Stimulated activated CD8-positive, alpha-beta memory T cell treated with anti-CD3 and anti-CD28 coated beads, Interleukin-12 subunit alpha, Interleukin-12 subunit beta, amount 100 ng/mL, for 24 hours (primary cell): ENCODE measurements around the gene IFIH1.

Experiments
- DNase-seq: peaks from one replicate; pipeline ENCODE4 v3.0.0-alpha.2; 2020; ENCODE audit errors: extremely low read depth

Gene IFIH1

DNA sequence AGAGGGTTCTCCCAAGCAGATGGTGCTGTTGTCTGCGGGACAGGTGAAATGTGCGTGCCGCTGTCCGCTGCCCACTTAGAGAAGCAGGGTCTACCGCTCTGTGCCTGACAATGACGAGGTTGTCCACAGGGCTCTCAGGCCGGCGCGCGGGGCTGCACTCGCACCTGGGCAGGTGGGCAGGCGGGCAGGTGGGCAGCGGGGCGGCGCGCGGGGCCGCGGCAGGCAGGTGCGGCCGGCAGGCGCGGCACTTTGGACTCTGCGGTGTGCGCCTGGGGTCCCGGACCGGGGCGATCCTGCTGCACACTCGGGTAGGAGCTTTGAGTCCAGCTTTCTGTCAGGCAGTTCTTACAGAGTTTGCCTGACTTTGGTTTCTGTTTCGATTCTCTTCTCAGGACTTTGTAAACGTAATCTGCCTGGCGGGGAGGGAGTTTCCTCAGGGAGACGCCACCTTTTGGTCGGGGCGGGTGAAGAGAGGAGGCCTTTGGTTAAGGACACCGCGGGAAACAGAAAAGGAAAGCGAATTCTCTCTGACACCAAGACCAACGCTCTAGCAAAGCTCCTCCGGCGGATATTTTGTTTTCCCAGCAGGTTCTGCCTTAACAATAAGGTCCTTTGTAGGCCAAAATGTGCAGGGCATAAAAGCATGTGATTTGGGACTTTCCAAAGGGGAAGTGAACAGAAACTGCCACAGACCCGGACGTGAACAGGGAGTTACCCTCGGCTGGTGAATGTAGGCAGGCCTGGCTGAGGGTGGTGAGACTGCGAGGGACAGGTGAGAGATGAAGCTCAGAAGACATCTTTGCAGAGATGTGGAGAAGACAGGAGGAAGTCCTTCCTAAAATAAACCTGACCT lies at the start of gene IFIH1:
Gene IFIH1, minus strand, starts transcription at position 357 of the 853 bp plus-strand sequence. CDS start 377 bp downstream, outside the sequence.
- peak; percentile 28 for DNase-seq

DNA sequence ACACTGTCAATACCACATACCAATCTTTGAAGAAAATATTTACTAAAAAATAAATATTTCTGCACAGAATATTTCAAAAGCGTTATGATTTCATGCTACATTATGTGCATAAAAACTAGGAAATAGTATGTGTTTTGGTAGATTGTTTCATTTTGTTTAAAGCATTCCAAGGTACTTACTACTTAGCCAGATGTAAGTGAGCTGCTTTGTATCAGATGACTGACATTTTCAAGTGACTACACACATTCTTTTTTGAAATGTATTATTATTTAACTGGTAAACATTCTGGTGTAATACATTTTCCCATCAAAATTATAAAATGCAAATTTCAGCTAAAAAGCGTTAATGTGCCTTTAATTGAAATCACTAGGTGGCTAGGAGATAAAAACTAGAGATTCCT lies 46.9 kb upstream of the IFIH1 start:
- no peak for DNase-seq

DNA sequence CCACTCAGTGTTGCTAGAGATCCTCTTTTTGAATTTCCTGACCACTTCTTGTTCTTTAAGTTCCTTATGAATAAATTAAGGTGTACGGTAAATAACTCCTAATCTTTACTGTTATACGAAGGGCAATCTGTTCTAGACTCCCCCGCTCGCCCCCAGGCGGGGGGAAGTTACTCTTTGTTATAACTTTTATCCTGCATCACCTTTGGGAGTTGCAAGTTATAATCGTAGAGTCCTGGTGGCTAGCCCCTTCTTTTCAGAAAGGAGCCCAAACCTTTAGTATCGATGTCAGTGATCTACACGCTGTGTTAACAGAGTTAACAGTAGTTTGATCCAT lies 26.1 kb upstream of the IFIH1 start:
- DNase-seq = no peak

DNA sequence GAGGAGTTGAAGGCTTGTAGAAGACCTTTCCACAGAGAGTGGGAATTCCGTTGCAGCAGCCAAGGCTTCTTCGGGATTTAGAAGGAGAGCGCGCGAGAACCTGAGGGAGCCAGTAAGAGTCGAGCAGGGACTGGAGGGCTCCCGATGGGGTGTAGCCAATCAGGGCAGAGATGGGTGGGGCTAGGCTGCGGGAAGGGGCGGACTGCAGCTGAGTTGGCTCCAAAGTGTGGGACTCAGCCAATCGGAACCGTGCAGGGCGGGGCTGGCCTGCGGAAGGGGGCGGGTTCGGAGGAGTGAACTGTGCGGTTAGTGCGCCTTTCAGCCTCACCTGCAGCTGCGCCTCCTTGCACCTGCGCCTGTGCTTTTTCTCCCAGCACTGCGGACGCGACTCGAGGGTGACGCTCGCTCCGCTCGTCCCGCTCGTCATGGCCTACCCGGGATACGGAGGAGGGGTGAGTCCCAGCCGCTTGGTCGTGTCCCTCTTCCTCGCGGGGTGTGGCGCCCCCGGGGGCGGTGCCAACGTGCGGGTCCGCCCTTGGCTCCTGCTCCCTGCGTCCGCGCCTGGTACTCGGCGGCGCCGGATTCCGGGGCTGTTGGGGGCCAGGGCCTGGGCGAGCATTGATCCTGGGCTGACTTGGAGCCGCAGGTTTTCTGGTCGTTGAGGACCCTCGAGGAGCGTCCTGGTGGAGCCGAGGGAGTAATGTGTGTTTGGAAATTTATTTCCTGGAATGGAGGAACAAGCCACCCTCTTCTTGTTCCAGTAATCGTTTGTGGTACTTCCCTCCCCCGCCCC lies 25.5 kb upstream of the IFIH1 start, which contains the start of gene GCA:
Gene GCA, plus strand, starts transcription at position 309 of the 793 bp plus-strand sequence. Its CDS starts 117 bp downstream, at position 426.
- DNase-seq = peak; percentile 94

DNA sequence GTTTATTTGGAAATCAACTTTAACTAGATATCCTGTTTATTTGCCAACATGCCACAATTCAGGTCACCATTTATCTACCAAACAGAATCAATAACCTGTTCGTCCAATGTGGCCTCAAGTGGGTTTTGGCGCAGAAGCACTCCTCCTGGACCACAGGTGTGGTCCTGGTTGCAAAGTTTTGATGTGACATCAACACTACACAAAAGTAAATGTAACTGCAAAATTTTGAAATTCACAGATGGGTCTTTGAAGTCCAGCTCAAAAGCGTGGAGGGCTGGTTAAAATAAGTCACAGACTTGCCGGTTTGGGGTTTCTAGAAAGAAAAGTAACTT lies 25.0 kb upstream of the IFIH1 start:
- no peak for DNase-seq

DNA sequence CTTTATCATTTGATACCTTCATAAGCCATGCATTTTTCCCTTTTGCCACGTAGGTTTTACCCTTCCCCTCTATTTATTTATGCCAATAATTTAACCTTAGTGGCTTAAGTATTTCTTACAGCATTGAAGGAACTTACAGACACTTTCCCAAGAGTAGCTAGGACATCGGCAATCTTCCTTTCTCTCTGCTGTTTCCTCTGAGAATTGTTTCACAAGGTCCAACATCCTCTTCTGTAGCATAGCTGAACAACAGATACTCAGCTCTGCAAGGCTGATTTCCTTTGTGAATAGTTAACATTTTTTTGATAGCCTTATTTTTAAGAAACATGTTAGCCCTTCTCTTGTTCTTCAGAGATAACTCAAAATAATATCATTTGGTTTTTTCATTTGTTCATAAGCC lies 24.4 kb upstream of the IFIH1 start:
- DNase-seq = no peak

DNA sequence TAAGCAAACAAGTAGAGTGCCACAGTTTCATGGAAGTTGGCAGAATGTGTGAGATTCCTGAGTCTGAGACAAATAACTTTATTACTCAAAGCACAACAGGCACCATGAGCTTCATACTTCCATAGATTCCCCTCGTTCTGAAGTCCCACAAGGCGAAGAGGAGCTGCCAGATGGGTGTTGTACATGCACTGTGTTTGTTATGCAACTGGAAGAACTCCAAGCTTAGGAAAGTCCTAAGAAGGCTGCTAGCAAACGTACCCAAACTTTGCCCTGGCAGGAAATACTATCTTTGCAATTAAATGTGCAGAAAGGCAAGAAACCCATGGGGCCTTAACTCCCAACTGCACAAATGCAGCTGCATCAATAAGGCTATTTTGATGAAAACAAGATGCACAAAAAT lies 23.8 kb upstream of the IFIH1 start:
- DNase-seq = no peak

DNA sequence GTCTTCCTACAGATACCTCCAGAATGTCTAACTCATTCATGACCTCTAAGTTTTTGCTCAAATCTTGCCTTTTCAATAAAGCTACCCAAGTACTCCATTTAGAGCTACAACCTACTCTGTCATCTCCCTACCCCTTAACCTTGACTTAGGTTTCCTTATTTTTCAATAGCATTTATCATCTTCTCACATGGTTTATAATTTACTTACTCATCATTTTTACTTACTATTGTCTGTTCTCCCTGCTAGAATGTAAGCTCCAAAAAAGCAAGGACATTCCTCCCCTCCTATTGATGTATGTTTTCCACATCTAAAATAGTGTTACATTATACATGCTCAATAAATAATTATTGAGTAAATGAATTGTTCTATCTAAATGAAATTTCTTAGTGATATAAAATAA lies 22.3 kb upstream of the IFIH1 start:
- no peak for DNase-seq

DNA sequence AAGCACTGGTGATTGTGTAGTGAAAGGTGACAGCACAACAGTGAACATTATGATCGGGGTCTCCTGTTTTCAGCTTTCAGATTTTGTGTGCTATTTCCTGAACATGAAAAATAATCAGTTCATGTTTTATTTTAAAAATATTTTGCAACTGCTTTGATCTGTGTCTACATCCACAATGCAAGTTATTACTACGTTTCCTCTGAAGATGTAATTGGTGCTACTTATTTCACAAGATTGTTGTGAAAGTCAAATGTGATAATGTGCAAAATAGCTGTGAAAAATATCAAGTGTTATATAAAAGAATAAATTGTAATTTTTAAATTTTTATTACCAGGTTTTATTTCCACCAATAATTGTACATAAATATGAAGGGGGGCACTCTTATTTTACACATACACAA lies 19.4 kb upstream of the IFIH1 start:
- no peak for DNase-seq

DNA sequence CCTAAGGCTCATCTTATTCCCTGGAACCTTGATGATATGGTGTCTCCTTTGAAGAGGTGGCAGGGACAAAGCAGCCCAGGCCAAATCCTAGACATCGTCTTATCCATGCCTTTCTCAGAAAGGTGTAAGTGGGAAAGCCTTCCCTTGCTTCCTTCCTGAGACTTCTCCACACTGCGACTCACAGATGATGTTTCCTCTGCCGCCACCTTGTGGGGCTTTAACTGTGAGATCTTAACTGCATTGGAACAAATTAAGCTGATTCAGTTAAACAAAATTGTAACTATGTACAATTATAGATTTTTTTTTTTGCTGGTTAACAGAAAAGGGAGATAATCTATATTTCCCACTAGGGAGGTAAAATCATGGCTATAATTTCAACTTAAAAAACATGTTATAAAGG lies 15.5 kb upstream of the IFIH1 start:
- no peak for DNase-seq

DNA sequence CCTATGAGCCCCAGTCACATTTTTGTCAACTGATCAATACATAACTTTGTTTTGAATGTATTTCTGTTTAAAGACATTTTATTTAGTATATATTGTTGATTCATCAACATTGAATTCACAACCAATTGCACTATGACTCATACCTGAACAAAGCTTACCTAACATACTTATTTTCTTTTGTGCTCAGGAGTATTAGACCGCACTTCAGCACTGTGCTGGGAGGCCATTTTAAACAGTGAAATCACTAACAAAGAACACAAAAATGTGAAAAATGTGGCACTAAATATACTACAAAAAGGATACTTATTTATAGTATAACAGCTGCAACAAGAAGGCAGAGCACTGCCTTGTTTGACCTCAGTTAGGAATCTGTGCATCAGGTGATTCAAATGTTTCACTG lies 12.4 kb upstream of the IFIH1 start:
- no peak for DNase-seq

DNA sequence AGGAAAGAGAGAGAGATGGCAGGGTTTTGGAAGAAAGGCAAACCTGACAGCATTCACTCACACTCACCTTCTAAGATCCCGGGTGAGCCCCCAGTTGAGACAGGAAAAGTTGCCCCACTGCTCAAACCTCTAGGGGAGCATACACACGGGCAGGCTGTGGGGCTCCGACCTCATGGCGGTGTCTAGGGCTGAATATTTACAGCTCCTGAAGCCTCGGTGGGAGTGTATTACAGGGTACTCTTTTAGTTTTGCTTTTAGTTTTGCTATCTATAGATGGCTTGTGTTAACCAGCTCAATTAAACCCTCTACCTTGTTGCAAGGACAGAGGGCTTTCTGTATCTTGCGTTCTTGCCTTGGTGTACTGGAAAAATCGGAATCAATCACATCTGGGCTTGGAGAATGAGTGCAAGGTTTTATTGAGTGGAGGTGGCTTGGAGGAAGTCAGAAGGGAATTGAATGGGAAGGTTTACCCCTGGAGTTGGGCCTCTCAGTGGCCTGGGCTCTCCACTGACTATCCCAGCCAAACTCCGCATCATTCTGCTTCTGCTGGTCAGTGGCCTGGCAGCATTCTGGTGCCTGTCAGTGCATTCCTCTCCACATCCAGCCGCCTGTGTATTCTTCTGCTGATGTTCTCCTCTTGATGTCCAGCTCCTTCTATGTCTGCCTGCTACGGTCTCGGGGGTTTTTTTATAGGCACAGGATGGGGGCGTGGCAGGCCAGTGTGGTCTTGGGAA lies 10.1 kb upstream of the IFIH1 start:
- no peak for DNase-seq

DNA sequence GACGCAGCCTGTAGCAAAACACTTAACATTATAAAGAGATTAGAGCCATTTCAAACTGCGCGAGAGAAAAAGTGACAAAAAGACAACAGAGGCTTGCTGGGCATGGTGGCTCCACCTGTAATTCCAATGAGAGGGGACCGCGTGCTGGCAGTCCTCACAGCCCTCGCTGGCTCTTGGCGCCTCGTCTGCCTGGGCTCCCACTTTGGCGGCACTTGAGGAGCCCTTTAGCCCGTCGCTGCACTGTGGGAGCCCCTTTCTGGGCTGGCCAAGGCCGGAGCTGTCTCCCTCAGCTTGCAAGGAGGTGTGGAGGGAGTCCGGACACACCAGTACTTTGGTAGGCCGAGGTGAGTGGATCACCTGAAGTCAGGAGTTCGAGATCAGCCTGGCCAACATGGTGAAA lies 9.3 kb upstream of the IFIH1 start:
- no peak for DNase-seq

DNA sequence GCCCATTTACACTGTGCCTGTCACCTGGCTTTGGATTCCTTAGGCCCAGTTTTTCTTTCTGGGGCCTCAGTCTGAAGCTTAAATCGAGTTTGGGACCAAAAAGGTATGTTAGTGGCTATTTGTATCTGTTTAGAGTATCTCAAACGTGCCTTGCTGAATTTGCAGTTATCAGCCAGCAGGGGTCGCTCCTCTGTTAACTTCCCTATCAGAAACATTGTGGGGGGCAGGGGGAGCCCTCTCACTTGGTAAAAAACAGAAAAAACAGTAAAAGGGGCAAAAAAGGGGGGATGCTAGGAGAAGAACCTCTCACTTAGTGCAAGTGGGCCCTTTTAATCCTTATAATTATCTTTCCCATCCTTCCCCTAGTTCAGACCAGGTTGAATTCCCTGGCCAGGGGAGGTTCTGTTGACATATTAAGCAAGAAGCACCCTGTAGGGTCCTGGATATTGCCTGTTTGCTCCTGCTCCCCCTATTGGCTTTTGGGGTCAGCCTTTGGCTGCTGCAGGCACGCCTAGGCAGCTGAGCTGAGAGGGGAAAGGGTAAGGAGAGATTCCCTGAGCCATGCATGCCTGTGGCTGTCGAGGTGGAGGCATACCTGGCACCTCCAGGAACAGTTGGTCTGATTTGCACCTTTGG lies 8.8 kb upstream of the IFIH1 start:
- DNase-seq = no peak

DNA sequence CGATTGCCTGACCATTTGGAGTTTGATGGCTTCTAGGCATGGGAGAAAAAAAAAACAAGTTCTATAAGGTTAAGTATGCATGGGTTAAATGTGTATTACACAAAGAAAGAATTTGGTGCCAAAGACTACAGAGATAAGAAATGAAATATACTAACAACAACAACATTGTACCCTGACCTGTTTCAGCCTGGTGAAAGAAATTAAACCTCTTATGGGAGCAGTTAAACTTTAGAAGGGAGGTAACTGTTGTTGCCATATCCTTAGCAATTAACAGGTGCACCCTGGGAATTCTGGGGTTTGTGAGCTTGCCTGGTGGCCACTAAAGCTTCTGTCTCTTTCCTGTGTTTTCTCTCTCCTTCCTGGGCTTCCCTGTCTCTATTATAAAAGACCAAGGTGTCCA lies 6.5 kb upstream of the IFIH1 start:
- no peak for DNase-seq

DNA sequence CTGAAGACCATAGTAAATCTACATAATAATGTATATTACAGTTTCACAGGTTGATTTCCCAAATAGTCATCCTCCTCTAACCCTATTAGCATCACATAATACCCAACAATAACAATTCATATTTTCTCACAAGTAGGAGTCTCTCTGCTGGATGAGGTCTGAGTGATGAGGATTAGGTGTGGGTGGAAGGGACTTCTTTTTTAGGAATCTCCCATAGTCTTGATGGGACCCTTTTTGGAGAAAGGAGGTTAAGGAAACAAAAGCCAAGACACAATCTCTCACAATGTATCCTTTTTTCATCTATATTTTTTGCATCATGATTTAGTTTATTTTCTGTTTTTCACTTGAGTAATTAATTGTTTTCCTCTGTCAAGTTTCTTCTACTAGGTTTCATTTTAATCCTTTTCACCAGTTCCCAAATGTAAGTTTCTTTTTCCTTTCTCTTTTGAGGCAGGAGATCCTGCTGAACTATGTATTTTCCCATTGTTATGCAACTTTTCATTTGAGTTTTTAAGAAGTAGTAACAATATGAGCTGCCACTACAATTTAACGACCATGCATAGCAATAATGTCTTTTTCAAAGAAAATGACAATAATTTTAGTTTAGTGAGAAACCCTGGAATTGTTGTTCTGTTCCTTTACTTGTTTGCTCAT lies 2.5 kb upstream of the IFIH1 start:
- DNase-seq = no peak

DNA sequence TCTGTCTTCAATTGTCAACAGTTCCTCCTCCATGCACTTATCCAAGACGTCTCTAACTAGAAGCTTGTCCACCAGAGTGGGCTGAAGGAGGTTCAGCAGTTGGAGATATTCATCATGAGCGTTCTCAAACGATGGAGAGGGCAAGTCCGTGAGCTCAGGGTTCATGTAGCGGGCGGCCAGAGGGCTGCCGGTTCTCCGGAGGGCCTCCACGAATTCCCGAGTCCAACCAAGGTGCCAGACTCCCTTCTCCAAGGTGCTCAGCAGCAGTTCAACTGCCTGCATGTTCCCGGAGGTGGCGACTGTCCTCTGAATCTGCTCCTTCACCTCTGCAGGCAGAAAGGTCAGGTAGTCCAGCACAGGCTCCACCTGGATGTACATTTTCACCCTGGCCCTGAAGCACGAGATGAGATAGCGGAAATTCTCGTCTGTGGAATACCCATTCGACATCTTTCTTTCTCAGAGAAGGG lies 590 bp downstream of the IFIH1 start:
- no peak for DNase-seq

DNA sequence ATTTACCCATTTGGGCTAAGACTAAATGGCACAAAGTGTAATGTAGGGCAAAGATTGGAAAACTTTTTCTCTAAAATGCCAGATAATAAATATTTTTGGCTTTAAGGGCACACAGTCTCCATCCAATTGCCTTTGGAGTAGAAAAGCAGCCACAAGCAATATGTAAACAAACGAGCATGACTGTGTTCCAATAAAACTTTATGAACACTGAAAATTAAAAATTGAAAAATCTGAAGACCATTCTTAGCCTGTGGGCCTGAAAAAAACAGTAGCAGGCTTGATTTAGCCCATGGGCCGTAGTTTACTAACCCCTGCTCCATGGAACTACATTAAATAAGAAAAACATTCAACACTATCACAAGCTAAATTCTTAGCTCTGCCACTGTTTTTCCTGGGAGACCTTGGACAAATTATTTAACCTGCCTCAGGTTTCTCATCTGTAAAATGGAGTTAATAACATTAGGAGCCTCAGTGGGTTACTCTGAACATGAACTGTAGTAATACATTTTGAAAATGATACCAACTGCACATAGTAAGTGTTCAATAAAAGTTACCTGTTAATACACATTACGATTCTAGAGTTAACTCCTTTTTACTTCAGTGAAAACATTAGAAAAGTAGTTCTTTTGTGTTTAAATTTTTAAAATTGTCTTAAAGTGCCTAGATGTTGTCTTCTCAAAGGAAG lies 1.3 kb downstream of the IFIH1 start:
- no peak for DNase-seq

DNA sequence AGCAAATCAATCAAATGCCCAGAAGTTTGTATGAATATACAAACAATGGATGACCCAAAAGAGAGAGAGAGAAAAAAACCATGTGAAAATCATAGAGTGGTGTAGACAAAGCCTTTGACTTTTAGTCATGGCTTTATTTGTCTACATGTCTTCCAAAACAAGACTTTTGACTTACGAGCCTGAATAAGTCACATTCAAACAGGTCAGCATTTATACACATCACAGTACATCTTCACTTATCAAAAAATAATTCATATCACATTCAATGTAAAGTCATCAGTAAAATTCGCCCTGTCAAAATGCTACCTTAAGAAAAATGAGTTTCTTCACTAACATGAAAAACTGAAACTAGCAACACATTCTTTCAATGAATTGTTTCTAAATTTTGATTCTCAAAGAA lies 1.9 kb downstream of the IFIH1 start:
- no peak for DNase-seq

DNA sequence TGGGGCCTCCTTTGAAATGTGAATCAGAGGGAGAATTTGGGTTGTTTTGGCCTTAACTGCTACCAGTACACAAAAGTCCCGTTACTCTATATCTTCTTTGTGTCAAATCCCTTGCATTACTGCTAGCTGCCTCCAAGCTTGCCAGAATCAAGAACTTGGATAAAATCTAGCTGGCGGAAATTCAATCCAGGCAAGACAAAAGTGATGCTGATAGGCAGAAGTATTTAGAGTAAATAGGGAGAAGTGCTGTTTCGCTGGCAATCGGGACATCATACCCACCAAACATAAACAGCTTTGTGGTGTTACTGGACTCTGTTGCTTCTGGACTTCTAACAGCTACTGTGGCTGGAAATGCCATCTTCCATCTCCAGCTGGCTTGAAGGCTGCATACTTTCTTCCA lies 2.5 kb downstream of the IFIH1 start:
- DNase-seq = no peak

DNA sequence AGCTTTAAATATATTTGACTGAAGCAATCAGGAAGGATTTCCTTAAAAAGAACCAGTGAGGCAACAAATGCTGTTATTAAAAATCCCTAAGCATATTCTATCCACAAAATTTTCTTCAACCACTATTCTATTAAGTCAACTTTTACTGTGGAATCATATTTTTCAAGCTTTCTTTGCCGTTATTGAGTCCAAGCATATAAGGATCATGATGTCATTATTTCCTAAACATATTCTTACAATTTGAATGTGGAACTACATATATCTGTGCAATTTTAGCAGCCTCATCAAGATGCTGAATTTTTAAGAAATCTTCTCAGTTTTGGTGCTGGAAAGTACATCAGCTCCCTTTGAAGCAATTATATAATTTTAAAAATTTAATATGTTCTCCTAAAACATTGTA lies 5.6 kb downstream of the IFIH1 start:
- DNase-seq = no peak
